Lower lobe of right lung (tissue), 2 donors: Measurements from ENCODE around the gene PDGFA. TPM values are rescaled to one million over a fixed set of nuclear protein-coding genes. Genes with fewer than 3 reads are reported as not detected.

ENCODE experiments used
- ATAC-seq, 2 donors: fragments of 200-7000 bp; cut with Tn5 transposase; one replicate each; pipeline ENCODE4 v1.9.1; 2020 to 2022; ENCODE audit warnings: mild to moderate bottlenecking in 2 of 2, moderate library complexity in 2 of 2
- DNase-seq: peaks from one replicate; pipeline ENCODE4 v3.0.0-alpha.2; 2020
- H3K27ac ChIP-seq: fragments of 200-600 bp; one replicate; pipeline ENCODE4 v1.8.0; 2022
- H3K27me3 ChIP-seq: fragments of 200-600 bp; one replicate; pipeline ENCODE4 v1.8.0; 2022; ENCODE audit warnings: low read depth
- H3K36me3 ChIP-seq: fragments of 200-600 bp; one replicate; pipeline ENCODE4 v1.8.0; 2022; ENCODE audit warnings: mild to moderate bottlenecking
- H3K4me1 ChIP-seq: fragments of 200-600 bp; one replicate; pipeline ENCODE4 v1.8.0; 2022
- H3K4me3 ChIP-seq: fragments of 200-600 bp; one replicate; pipeline ENCODE4 v1.8.0; 2022; ENCODE audit warnings: mild to moderate bottlenecking
- H3K9me3 ChIP-seq: fragments of 200-600 bp; one replicate; pipeline ENCODE4 v1.8.0; 2022
- CTCF ChIP-seq: fragments of 200-600 bp; IDR thresholded peaks from one replicate; pipeline ENCODE4 v1.8.0; 2022; ENCODE audit warnings: antibody characterized with exemption, mild to moderate bottlenecking
- intact Hi-C: fragments of 100-400 bp; cut with DNase I; formaldehyde crosslinking; loops from one replicate; pipeline ENCODE4 v1.11.0; 2022
- total RNA-seq: library from RNA; stranded (reverse); fragmentation: NEBNext Ultra II Directional; extraction: Animal tissue kit (Norgen Biotek cat#: 25700); gene quantifications from one replicate; pipeline ENCODE4 v1.2.1, GENCODE V29; 2021
- donor health status: DM: no; HTN: yes; CAD: no; lungs with severe emphysema.

PDGFA gene
- total RNA-seq, 1 donor from 2014 or later = 27.1 TPM

- H3K36me3 ChIP-seq = no peaks in the 10 kb centered on the region
- ATAC-seq (no peak), DNase-seq (no peak)
- peaks cover 10% of the 10 kb centered on the region for H3K27me3 ChIP-seq
- TF ChIP-seq CTCF = no peak
- peaks cover under 1% of the 10 kb centered on the region for H3K4me1 ChIP-seq
- intact Hi-C loops = no loop called here
- H3K4me3 ChIP-seq = no peak overlapping the region
- H3K9me3 ChIP-seq = no peaks in the 10 kb centered on the region
- H3K27ac ChIP-seq = no peak overlapping the region
These were observed 8.8 kb upstream of the PDGFA start for GRCh38 chr7:528451-528850.

DNA sequence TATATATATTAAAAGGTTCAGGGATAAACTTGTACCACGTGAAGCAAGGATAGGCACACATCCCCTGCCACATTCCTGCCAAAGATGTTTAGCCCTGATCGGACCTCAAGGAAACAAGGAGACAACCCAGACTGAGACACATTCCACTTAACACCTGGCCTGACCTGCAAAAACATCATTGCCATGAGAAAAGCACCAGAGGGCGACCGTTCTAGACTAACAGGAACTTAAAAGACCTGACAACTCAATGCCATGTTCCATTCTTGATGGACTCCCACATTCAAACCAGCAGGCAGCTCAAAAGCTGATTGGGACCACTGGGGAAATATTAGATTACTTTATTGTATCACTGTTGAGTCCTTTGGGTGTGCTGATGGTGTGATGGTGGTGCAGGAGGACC is 8.1 kb upstream of the PDGFA start:
- no peak for DNase-seq
- ATAC-seq = no peak
- no peaks in the 10 kb centered on the region for H3K36me3 ChIP-seq
- H3K9me3 ChIP-seq = no peaks in the 10 kb centered on the region
- H3K27me3 ChIP-seq = peaks cover 17% of the 10 kb centered on the region
- H3K27ac ChIP-seq = no peak overlapping the region
- no peak overlapping the region for H3K4me3 ChIP-seq
- no peak for TF ChIP-seq CTCF
- intact Hi-C loops = no loop called here
- H3K4me1 ChIP-seq = peaks cover 7% of the 10 kb centered on the region

GRCh38 chr7:526460-527034 is 6.9 kb upstream of the PDGFA start:
- Histone ChIP-seq H3K36me3 (no peaks in the 10 kb centered on the region), H3K27me3 (peaks cover 29% of the 10 kb centered on the region), H3K4me3 (no peak overlapping the region), H3K27ac (no peak overlapping the region), H3K4me1 (peaks cover 19% of the 10 kb centered on the region), H3K9me3 (no peaks in the 10 kb centered on the region)
- intact Hi-C loops = no loop called here
- ATAC-seq (no peak), DNase-seq (no peak)
- no peak for TF ChIP-seq CTCF

- no peaks in the 10 kb centered on the region for H3K9me3 ChIP-seq
- ATAC-seq (no peak), DNase-seq (no peak)
- H3K36me3 ChIP-seq = no peaks in the 10 kb centered on the region
- H3K27ac ChIP-seq = no peak overlapping the region
- H3K4me1 ChIP-seq = peaks cover 27% of the 10 kb centered on the region
- TF ChIP-seq CTCF = no peak
- peaks cover 35% of the 10 kb centered on the region for H3K27me3 ChIP-seq
- no peak overlapping the region for H3K4me3 ChIP-seq
- intact Hi-C loops = no loop called here
These were observed 6.1 kb upstream of the PDGFA start for GRCh38 chr7:525740-526139.

DNA sequence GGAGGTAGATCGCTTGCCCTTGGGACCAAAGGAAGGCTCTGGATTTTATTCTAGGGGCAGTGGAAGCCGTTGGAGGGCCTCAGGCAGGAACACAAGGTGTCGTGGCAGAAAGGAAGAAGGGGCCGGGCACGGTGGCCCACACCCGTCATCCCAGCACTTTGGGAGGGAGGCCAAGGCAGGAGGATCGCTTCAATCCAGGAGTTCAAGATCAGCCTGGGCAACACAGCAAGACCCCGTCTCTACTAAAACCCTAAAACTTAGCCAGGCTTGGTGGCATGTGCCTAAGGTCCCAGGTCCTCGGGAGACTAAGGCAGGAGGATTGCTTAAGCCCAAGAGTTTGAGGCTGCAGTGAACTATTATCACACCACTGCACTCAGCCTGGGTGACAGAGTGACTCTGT is 5.2 kb upstream of the PDGFA start:
- DNase-seq (no peak), ATAC-seq (no peak)
- no peak overlapping the region for H3K27ac ChIP-seq
- no peak for TF ChIP-seq CTCF
- intact Hi-C loops = no loop called here
- H3K4me3 ChIP-seq = no peak overlapping the region
- peaks cover 36% of the 10 kb centered on the region for H3K4me1 ChIP-seq
- peaks cover 36% of the 10 kb centered on the region for H3K27me3 ChIP-seq
- H3K36me3 ChIP-seq = no peaks in the 10 kb centered on the region
- no peaks in the 10 kb centered on the region for H3K9me3 ChIP-seq
